ENCODE data around the gene ATP6V1G1.

DNA sequence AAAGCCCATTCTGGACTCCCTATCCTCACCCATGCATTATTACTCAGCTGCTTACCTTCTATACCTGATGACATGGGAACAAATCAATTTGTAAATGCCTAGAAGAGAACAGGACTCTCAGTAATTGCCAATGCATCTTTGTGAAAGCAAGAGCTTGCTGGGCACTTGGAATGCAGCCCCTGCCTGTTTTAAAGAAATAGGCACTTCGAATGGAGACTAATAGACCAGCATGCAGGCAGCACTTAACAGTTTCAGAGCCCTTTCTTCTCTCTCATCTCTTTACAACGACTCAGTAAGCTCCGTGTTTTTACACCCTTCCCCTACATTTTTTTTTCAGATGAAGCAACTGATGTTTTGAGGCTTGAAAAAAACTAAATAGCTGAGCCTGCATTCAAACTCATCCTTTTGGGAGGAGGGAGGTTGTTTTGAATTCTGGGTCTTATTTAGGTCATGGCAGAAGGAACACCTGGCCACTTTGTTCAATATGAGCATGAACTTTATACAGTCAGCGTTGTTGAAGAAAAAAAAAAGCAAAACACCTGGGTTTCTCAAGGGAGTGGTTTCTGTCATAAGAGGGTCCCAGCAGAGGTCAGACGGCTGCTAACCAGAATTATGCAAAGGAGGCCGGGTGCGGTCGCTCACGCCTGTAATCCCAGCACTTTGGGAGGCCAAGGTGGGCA, 47.7 kb upstream of the ATP6V1G1 start:
- TF ChIP-seq CTCF (IDR thresholded peaks at IDR 0.05) (no peak), RAD21 (conservative IDR thresholded peaks at IDR 0.05 in 1 of 2, IDR thresholded peaks at IDR 0.05 in 1 of 2) (no peak), HDAC2 (IDR thresholded peaks at IDR 0.05) (no peak), POLR2A (IDR thresholded peaks at IDR 0.05; ENCODE audit: low read length) (no peak)
- TF ChIP-seq, protein P1, sequence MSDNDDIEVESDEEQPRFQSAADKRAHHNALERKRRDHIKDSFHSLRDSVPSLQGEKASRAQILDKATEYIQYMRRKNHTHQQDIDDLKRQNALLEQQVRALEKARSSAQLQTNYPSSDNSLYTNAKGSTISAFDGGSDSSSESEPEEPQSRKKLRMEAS (IDR thresholded peaks at IDR 0.05), result no peak

Measured in A549 (cell line).